Activated T-cell treated with anti-CD3 and anti-CD28 coated beads for 48 hours (primary cell): ENCODE measurements around the gene DIO1.
A peak's percentile ranks its signal among the peaks of the same experiment; 100 is the strongest.

Experiments used
- DNase-seq: peaks from one replicate; pipeline ENCODE4 v3.0.0-alpha.2; 2020; ENCODE audit warnings: low read depth

The DIO1 gene

GRCh38 chr1:53942127-53942957, 48.4 kb downstream of the DIO1 start:
- no peak for DNase-seq

DNA sequence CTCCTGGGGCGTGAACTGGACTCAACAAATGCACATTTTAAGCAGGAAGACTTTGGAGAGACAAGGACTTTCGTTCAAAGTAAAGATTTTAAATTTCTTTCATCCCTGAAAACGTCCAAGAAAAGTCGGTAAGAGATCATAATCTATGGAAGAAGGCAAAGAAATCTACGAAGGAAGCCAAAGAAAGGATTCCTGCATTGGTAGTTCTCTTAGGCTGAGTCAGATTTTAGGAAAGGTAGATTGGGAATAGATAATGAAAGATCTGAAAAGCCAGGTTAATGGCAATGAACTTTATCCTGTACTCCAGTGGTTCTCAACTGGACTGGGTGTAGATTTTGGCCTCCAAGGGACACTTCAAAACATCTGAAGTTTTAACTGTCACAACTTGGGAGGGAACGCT, 49.1 kb downstream of the DIO1 start:
- DNase-seq, result no peak

DNA sequence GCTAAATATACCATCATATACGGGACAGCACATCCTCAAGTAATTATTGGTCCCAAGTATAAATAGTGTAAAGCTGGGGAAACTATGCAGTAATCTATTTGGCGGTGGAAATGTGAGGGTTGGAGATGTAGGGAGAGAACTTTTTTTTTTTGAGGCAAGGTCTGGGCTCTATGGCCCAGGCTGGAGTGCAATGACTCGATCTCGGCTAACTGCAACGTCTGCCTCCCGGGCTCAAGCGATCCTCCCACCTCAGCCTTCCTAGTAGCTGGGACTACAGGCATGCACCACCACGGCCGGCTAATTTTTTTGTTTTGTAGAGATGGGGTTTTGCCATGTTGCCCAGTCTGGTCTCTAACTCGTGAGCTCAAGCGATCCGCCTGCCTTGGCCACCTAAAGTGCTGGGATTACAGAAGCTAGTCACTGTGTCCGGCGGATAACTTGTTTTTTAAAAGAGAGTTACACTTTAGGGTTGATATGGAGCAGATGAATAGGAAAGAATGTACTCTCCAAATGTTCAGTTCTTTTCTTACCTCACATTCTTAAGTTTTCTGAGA, 49.6 kb downstream of the DIO1 start:
- DNase-seq, result no peak

- no peak for DNase-seq
These were observed 50.6 kb downstream of the DIO1 start for GRCh38 chr1:53944469-53945182.

DNA sequence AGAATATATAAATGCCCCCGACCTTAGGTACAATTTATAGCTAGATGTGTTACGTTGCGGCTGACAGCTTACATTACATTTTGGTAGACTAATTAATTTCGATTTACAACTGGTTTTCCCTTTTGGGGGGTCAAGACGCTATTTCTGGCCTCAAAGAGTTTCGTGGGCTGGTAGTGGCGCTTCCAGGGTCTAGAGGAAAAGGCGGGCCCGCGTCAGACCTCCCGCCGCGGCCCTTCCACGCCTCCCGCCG, 51.1 kb downstream of the DIO1 start:
- DNase-seq, result no peak

- peak; percentile 98 for DNase-seq
These were observed 51.7 kb downstream of the DIO1 start, which contains the start of gene IFT25 for GRCh38 chr1:53945433-53946251. IFT25 (minus strand) TSS chr1:53945699; CDS start chr1:53940082, 5,617 bp downstream.

GRCh38 chr1:53946252-53947171, 52.5 kb downstream of the DIO1 start, which contains the start of gene LRRC42:
LRRC42 (plus strand) TSS chr1:53946350; CDS start chr1:53952000, 5,650 bp downstream.
- DNase-seq, result peak; percentile 86

- no peak for DNase-seq
These were observed 53.4 kb downstream of the DIO1 start for GRCh38 chr1:53947172-53947907.

GRCh38 chr1:53948291-53948690, 54.3 kb downstream of the DIO1 start:
- no peak for DNase-seq

DNA sequence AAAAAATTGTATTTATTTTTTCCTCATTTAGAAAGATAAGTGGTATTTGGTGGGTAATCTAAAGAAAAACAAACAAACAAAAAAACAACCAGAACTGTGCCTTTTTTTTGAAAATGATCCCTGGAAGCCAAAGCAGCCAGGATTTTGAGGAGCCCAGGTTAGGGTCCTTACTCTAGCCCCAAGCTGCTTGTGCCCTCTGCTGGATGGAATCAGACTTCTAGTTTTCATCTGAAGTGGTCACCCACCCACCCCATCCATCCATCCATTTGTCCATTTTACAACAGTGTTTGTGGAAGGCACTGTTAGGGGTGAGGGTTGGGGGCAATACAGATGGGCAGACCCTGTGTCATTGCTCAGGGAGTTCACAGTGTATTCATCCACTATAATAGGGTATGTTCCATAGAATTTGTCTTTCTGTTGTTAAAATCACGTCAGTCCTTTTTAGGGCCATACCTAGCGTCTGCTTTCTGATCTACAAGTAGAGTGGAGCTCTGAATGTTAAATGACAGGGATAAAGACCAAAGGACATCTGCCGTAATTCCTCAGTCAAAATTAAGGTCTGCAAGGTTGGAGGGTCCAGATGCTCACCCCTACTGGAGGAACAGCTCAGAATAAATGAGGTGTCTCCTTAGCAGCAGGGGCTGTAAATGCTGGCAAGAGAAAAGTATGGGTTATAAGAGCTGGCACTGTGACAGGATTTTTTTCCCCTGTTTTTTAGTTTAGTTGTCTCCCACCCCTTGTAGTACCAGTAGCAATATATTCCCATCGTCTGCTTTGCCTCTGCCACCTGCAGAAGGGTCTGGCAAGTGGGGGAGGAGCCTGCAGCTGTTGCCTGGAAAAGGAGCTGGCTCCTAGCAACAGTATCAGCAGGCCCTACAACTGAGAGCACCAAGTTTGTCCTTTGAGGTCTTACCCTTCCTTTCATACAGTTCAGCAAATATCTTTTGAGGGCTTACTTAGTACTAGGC, 55.3 kb downstream of the DIO1 start:
- no peak for DNase-seq

- DNase-seq, result no peak
These were observed 57.7 kb downstream of the DIO1 start for GRCh38 chr1:53951697-53952096.

DNA sequence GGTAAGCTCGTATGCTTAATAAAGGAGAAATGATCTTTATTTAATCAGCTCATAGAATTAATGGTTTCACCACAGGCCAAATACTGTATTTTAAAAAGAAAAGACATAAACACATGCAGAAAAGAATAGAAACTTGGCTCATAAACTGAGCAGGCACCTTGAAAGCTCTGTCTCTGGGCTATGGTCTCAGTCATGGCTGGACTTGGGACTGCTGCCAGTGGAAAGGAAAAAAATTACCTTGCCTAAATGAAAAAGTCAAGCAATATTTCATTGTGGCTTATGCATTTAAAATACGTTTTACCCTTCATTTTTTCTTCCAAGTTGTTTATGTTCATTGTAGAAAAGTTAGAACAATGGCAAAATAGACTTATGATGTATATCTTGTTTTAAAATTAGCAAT, 60.1 kb downstream of the DIO1 start:
- DNase-seq, result no peak

DNA sequence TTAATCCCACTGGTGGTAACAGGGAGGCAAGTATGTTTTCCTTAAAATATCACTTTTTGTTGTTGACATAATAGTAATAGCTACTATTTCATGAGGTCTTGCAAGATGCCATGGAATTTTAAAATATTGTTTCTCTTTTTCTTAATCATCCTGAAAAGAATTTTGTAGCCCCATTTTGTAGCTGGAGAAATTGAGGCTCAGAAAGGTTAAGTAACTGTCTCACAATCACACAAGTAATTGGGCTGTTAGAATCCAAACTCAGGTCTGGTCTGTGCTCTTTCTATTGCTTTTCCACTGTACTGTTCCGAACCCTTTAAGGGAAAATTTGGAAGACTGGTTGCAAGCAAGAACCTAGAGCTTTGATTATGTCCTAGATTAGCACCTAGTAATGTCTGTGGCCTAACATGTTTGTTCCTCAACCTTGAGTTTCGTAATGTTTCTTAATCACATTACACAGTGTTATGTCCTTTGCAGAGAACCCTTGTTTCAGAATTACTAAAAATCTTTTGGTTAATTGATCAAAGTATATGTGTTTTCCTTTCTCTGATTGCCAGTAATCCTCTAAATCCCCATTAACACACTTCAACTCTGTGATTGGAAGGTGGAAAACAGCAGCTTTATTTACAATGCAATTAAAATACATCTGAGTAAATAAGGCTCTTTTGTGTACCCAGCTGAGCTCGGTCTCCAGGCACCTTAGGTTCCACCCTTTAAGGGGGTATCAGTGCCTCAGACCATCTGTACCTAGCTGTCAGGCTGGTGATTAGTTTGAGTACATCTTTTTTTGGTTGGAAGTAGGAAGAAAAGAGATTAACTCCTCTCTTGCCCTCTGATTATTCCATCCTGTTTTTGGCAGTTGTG, 62.6 kb downstream of the DIO1 start:
- no peak for DNase-seq

GRCh38 chr1:53957194-53957818, 63.3 kb downstream of the DIO1 start:
- DNase-seq, result no peak

DNA sequence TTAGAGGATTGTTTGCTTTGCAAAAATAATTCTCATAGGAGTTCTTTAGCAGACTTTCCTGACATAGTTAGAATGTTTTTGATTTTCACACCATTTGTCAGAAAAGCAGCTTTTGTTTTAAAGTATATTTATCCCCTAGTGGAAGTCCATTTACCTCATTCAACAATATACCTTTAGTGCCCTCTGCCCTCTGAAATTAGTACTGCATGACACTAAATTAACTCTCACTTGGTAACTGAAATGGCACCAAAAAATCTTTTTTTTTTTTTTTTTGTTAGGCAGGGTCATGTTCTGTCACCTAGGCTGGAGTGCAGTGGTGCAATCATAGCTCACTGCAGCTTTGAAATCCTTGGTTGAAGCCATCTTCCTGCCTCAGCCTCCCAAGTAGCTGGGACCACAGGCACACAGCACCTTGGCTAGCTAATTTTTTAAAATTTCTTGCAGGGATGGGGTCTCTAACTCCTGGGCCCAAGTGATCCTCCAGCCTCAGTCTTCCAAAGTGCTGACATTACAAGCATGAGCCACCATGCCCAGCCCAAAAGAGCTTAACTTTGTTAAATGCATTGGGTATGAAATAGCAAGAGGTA, 65.8 kb downstream of the DIO1 start:
- no peak for DNase-seq
